Bronchial epithelial cell (primary cell): ENCODE results near the gene TMEM170A. TPM values are rescaled to one million over a fixed set of nuclear protein-coding genes. Genes with fewer than 3 reads are reported as not detected.
"Not testable (repeated sequence)": the region's sequence is repeated elsewhere in the genome, so short reads cannot be mapped to it uniquely, and the experiment has no call there.

Experiments
- DNase-seq: peaks from one replicate; pipeline ENCODE4 v3.0.0-alpha.2; 2010; ENCODE audit warnings: low read depth
- FAIRE-seq: peaks from 2 replicates; lab custom pipeline; 2011; peaks lifted over from hg19 to GRCh38; lab: Jason Lieb, UNC
- H3K27me3 ChIP-seq: 2 replicates; pipeline ENCODE4 v1.5.1; 2011; ENCODE audit warnings: low read length; ENCODE audit not compliant: control insufficient read depth, insufficient read depth
- H3K36me3 ChIP-seq: 2 replicates; pipeline ENCODE4 v1.5.1; 2011; ENCODE audit warnings: low read length; ENCODE audit not compliant: control insufficient read depth, insufficient read depth
- H3K4me3 ChIP-seq: 2 replicates; pipeline ENCODE4 v1.5.1; 2011; ENCODE audit warnings: mild to moderate bottlenecking, low read depth, low read length, control low read depth
- CTCF ChIP-seq: IDR thresholded peaks from 2 replicates; pipeline ENCODE4 v1.5.1; 2011; ENCODE audit warnings: mild to moderate bottlenecking, moderate library complexity, low read length, control low read depth, inconsistent platforms; ENCODE audit not compliant: insufficient read depth, severe bottlenecking
- total RNA-seq: library from RNA; depleted of rRNA; stranded (reverse); fragments of >200 nt; gene quantifications from 2 replicates; pipeline ENCODE4 v1.2.1, GENCODE V29; 2014

Gene TMEM170A
- total RNA-seq, 1 donor from 2014 or later, result 33.2 TPM

GRCh38 chr16:75458439-75458838, 6.0 kb downstream of the TMEM170A start:
- no peaks in the 10 kb centered on the region for H3K27me3 ChIP-seq
- no peak for TF ChIP-seq CTCF
- DNase-seq (no peak), FAIRE-seq (no peak)
- no peaks in the 10 kb centered on the region for H3K36me3 ChIP-seq
- no peak overlapping the region for H3K4me3 ChIP-seq

- no peak for TF ChIP-seq CTCF
- DNase-seq, result no peak
- Histone ChIP-seq H3K27me3 (no peaks in the 10 kb centered on the region), H3K36me3 (no peaks in the 10 kb centered on the region), H3K4me3 (no peak overlapping the region)
- FAIRE-seq, result no peak
Measured at GRCh38 chr16:75458029-75458428, 6.5 kb downstream of the TMEM170A start.

- no peak overlapping the region for H3K4me3 ChIP-seq
- no peaks in the 10 kb centered on the region for H3K27me3 ChIP-seq
- FAIRE-seq (no peak), DNase-seq (no peak)
- TF ChIP-seq CTCF, result no peak
- H3K36me3 ChIP-seq, result no peaks in the 10 kb centered on the region
Measured at GRCh38 chr16:75457485-75458021, 6.9 kb downstream of the TMEM170A start.

- no peaks in the 10 kb centered on the region for H3K36me3 ChIP-seq
Measured at GRCh38 chr16:75456971-75457370, 7.5 kb downstream of the TMEM170A start.

GRCh38 chr16:75456486-75456885, 8.0 kb downstream of the TMEM170A start:
- H3K36me3 ChIP-seq, DNase-seq, H3K27me3 ChIP-seq, FAIRE-seq, H3K4me3 ChIP-seq: not testable (repeated sequence)

More at GRCh38 chr16:75456971-75457370, 7.5 kb downstream of the TMEM170A start:
- no peak for TF ChIP-seq CTCF
- no peak overlapping the region for H3K4me3 ChIP-seq
- FAIRE-seq (no peak), DNase-seq (no peak)
- H3K27me3 ChIP-seq, result no peaks in the 10 kb centered on the region

- H3K27me3 ChIP-seq, result no peaks in the 10 kb centered on the region
- no peak overlapping the region for H3K4me3 ChIP-seq
- H3K36me3 ChIP-seq, result peaks cover 3% of the 10 kb centered on the region
- DNase-seq, result no peak
- TF ChIP-seq CTCF, result no peak
- no peak for FAIRE-seq
Measured at GRCh38 chr16:75455677-75456076, 8.8 kb downstream of the TMEM170A start.
